Hypothalamus (tissue), 51 donors: ENCODE data around the gene KCNJ9.
"Not testable (repeated sequence)": the region's sequence is repeated elsewhere in the genome, so short reads cannot be mapped to it uniquely, and the experiment has no call there.

Source experiments
- DNase-seq, 51 donors: peaks; one replicate each; lab custom pipeline; 2025; lab: John Stamatoyannopoulos, UW

The KCNJ9 gene

DNA sequence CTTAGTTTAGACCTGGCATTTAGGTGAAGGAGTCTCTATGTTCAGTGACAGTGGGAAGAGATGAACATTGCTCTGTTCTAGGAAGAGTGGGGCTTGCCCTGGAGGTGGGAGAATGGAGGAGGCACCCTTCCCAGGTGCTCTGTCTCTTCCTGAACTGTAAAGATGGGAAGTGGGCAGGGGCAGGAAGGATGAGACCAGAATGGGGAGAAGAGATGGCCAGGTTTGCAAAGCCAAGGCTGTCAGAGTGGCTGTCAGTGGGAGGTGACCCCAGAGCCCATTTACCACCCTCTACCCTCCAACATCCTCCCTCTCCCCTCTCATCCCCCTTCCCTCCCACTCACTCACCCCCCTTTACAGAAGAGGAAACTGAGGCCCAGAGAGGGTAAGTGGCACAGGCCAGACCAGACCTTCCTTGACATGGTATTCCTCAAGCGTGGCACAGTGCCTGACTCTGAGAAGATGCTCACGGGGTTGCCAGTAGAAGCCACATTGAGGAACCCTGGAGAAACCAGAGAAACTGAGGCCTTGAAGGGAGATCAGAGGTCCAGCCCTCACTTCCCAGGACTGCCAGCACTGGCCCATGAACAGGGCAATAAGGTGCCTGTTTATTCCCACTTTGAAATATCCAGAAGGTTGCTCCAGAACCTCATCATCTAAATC lies 18.5 kb downstream of the KCNJ9 start:
- DNase-seq = no peak

DNA sequence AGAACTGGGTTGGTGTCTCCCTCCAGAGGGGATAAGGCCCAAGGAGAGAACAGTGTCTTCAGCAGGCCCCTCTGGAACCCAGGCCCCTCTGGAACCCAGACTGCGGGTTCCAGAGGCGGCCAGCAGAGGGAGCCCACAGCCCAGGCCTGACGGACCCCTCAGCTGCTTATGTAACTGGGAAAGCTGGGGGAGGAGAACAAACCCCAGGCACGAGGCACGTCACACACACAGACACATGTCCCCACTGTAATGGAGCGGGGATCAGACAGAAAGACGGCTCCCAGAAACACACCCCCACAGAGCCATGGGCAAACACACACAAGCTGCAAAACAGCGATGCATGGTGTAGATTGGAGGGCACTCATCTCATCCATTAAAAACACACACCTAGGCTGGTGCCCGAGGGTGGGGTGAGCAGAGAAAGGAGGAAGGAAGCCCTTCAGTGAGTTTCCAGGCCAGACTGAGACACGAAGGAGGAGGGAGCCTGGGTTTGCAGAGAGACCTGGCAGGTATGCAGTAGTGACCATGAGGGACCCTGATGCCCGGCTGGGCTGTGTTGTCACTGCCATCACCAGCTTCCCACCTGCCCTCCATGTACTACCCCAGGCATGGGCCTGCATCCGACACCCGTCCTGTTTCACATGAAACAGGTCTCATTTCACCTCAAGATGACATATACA lies 19.8 kb downstream of the KCNJ9 start:
- peak; percentile 33 to 92 (median 81) for DNase-seq

DNA sequence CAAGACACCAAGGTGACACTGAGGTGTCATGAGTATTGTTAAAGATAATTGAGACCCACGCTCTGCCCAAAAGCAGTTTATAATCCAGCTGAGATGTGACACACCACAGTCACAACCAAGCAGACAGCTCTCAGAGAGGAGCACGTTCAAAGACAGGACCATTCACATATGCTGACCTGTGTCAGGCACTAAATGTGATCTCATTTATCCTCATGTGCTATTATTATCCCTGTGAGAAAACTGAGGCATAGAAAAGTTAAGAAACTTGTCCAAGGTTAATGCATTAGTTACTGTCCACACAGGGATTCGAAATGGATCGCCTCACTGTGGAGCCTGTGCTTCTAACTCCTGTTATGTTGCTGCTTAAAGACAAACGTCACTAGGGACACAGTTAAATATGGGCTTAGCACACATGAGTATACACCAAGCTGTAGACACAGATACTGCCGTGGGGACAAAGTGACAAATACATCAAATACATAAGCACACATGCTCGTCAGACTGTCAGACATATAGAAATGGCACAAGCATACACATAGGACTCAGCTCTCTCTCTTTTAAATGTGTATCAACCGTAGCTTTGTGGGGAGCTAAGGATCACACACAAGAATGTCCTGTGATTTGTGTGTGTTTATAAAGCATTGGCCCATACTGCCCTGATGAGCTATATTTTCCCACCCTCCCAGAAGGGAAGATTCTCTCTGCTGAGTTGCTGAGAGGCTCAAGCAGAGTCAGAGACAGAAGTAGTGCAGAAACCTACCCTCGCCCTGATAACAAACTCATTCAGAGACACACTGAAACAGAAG lies 20.6 kb downstream of the KCNJ9 start:
- DNase-seq = peak in 1 of 51 donors; percentile 20

DNA sequence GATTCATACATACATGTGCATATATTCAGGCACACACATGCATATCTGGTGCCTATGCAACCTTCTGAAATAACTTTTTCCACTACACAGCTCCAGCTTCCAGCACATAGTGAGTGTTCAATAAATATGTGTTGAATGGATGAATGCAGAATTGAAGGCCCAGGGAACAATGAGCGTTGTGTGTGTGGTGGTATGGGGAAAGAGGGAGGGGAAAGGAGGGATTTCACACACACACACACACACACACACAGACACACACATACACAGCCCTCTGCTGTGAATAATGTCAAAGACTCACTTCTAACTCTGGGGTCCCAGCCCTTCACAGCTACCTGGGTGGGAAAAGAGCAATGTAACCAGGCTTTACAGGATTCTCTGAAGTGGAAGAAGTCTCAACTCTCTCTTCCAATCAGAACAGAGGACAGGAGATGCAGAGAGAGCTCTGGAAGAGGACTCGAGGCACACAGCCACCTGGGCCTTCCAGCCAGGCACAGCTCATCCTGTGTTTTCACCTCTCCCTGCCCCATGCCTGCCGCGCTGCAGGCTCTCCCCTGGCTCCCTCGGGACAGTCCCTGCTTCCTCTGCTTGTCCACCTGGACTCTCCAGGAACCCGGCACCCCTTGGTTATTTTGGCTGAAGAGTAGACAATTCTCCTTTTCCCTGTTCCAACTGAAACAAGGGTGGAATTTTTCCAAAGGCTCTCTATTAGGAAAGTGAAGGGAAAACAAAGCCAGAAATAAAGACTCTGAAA lies 22.5 kb downstream of the KCNJ9 start:
- peak in 8 of 51 donors; percentile 17 to 45 (median 33) for DNase-seq

DNA sequence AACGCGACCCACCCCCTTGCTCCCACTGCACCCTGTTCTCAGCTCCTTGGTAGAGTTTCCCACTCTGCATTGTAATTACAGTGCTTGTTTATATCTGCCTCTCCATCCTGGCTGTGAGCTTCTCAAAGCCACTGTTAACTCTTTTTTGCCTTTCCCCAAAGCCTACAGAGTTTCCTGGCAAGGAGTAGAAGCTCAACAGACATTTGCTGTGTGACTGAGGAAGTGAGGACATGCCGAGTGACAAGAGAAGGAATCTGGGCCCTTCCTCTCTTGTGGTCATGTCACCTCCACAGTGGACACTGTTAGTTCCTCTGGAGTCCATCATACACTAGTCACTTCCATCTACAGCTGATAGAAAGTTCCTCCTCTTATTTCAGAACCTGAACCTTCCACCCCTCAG lies 23.1 kb downstream of the KCNJ9 start:
- DNase-seq = peak in 2 of 51 donors; percentile 19 to 25

DNA sequence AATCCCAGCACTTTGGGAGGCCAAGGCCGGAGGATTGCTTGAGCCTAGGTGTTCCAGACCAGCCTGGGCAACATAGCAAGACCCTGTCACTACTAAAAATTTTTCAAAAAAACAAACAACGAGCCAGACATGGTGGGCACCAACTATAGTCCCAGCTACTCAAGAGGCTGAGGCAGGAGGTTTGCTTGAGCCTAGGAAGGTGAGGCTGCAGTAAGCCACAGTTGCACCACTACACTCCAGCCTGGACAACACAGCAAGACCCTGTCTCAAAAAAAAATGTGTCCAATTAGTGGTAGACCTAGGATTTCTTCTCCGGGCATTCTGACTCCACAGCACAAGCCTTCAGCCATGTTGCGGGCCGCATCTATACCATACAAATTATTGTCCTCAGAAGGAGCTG lies 23.8 kb downstream of the KCNJ9 start:
- DNase-seq = no peak

DNA sequence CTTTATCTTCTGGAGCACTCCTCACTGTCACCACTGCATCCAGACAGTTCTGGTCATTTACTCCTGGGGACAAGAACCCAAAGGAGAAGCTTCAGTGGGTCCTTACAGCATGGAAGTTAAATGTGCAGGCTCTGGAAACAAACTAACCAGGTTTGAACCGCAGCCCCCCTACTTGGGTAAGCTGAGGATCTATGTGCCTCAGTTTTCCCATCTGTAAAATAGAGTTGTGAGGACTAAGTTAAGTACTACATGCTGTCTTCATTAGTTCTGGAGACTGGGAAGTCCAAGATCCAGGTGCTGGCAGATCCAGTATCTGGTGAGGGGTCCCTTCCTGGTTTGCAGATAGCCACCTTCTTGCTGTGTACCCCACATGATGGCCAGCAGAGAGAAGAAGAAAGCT lies 26.2 kb downstream of the KCNJ9 start:
- no peak for DNase-seq

DNA sequence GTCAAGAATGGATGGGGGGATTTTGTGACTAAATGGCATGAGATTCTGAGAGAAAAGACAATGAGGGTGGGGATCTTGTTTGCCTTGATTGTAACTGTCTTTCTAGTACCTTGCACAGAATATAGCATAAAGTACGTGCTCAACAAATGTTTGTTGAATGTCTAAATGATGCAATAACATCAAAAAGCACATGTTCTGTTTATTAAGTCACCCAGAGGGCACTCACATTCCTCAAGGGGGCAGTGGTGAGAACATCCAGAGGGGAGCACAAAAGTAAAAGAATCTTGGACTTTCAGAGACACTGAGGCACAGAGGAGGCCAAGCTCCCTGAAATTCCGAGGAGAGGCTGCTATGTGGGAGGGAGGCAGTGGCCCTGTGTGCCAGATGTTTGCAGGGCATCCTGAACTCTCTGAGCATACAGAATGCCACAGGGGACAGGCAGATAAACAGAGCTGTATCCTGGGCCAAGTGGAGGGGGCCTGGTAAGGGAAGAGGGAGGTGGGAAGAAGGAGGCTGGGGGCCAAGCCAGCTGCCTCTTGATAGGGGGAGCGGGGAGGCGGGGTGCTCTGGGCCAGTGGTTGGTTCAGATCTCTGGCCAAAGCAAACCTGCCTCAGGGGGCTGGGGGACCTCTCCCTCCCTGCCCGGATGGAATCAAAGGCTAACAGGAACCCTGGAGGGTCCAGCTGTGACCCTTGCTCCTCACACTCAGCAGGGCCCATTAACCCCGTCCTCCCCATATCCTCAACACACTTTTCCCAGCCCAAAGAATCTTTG lies 27.7 kb downstream of the KCNJ9 start:
- DNase-seq = peak in 7 of 51 donors; percentile 14 to 41 (median 23)

DNA sequence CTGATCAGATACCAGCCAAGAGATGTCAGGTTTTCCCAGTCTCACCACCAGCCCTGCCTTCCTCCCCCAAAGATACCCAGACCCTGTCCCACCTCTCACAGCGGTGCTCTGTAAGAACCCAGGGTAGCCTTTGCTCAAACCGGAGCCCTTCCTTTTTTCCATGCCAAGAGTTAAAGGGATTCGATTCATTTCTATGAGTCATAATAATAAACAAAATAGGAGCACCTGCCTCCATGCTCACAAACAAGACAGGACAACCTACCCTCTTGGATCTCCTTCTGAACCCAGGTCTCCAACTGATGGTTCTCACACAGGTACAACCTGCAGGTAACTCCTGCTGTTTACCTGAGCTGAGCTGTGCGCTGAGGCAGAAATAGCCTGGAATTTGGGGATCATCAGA lies 28.3 kb downstream of the KCNJ9 start:
- no peak for DNase-seq

DNA sequence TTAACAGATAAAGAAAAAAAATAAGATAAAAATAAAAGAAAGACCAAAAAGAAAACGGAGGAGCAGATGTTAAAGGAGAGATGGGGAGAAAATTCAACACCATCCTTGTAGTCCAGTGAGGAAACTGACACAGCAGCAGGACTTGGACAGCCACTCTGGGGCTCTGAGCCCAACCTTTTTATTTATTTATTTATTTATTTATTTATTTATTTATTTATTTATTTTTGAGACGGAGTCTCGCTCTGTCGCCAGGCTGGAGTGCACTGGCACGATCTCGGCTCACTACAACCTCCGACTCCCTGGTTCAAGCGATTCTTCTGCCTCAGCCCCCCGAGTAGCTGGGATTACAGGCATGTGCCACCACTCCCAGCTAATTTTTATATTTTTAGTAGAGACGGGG lies 30.1 kb downstream of the KCNJ9 start:
- DNase-seq = not testable (repeated sequence)

DNA sequence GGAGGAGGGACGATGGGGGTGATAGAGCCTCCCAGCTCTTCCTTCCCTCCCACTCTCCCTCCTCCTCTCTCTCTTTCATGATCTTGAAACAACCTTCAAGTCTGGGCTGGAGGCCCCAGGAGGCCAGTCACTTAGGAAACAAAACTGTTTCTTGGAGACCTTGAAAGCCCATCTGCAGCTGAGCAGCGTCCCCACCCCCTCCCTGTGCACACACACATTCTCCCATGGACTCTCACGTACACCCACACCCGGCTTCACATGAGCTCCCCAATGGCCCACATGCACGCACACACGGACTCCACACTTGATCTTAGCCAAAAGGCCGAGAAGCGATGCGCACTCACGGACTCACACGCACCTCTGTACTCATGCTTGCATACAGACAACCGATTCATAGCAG lies 31.0 kb downstream of the KCNJ9 start:
- peak in 8 of 51 donors; percentile 10 to 39 (median 28) for DNase-seq

DNA sequence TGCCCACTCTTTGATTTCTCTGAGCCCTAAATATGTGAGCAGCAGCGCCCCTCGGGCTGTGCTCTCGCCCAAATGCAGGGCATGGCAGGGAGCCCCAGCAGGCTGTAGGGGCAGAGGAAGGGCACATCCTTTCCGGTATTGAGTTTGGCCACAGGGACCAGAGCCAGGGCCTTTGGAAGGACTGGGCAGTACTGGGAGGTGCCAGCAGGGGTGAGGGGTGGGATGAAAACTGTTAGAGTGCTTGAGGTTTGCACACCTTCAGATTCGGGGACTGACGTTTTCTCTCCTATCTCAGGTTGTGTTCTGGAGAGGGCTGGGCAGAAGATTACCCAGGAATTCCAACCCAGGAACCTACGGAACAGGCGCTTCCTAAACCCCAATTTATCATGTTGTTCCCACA lies 32.1 kb downstream of the KCNJ9 start:
- DNase-seq = peak in 2 of 51 donors; percentile 14 to 41

DNA sequence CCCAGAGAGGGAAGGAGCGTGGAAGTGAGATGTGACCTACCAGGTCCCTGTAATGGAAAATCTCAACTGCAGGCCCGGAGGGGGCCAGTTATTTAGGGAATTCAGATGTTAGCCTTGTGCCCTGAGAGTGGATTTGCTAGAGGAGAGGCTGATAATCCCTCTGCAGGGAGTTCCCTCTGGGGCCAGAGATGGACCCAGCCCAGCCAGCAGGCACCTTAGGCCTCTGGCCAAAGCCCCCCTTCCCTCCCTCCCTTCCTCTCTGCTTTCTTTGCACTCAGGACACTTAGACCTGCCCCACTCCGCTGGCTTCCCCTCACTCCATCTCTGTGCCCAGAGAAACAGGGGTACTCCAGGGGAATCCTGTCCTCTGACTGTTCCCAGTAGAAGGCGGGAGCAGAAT lies 32.7 kb downstream of the KCNJ9 start:
- peak in 26 of 51 donors; percentile 17 to 74 (median 46) for DNase-seq

DNA sequence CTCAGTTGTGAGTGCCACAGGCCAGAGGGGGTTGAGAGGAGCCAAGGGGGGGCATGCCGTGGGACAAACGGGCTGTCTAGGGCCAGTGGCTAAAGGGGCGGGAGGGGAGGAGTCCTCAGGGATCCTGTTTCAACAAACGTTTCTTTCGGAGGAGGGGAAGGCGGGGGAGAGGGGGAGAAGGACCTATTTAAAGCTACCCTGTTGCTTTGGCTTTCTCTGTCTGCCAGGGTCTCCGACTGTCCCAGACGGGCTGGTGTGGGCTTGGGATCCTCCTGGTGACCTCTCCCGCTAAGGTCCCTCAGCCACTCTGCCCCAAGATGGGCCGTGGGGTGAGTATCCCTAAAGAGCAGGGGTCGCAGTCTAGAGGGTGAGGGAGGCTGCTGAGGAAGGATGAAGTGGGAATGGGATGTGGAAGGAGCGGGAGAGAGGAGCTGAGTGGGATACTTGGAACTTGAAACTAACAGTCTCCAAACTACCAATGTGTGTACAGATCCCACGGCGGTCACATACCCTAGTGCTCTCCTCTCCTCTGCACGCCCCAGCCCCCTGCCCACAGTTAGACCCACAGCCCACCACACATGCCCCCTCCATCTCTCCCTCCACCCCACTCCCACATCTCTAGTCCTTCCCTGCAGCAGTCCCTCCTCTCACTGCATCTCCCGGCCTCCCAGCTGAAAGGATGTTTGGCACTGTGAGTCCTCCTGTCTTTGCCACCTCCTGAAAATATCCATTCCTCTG lies 34.4 kb downstream of the KCNJ9 start, which contains the start of gene ATP1A2:
ATP1A2 (plus strand) TSS at position 215 of the 738 bp plus-strand sequence; CDS start at position 318, 103 bp downstream.
- peak in 21 of 51 donors; percentile 14 to 76 (median 49) for DNase-seq

DNA sequence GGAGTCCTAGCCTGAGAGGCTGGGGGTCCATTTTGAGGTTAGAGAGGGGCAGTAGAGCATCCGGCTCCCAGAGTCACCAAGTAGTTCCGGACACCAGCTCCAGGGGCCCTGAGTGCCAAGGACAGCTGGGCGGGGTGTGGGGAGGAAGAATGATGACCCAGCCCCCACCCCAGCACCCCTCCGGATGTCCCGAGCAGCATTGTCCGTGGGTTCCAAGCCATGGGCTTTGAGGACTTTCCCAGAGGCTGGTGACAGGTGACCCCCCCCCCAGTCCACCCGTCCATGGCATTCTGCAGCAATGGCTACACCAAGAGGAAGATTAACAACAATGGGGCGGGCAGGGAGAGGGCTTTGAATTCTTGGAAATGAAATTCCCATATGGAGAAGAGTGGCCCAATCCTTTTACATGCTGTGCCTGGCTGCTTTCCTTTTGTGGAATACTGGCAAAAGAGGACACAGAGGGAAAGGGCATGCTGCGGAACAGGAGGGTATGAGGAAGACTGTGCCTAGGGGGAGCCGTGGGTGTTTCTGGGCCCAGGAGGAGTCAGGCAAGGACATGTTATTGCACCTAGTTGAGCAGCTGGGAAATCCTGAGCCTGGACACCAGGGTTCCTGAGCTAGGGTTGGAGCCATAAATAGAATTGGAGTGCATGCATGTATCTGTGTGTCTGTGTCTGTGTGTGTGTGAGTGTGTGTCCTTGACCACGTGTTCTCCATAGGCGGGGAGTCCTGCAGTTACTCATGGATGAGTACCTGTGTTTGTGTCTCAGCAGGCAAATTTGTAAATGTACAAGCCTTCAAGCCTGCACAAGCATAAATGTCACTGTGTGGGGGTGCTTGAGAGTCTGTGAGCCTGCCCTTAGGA lies 35.2 kb downstream of the KCNJ9 start:
- peak in 4 of 51 donors; percentile 23 to 57 (median 36) for DNase-seq

DNA sequence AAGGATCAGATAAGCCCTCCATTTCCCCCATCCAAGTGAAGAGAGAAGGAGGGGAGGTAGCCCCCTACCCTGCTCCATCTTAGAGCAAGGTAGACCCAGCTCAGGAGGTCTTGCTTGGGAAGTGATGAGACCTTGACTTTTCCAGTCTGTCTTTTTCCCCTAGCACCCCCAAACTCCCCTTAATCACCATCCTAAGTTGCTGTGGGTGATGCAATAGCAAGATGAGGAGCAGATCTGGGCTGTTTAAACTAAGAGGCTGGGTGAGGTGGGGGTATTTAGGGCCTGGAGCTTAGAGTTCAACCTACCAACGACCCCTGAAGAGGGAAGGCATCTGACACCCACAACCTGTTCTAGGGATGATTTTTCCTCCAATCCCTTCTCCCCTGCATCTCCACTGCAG lies 36.0 kb downstream of the KCNJ9 start:
- DNase-seq = no peak

DNA sequence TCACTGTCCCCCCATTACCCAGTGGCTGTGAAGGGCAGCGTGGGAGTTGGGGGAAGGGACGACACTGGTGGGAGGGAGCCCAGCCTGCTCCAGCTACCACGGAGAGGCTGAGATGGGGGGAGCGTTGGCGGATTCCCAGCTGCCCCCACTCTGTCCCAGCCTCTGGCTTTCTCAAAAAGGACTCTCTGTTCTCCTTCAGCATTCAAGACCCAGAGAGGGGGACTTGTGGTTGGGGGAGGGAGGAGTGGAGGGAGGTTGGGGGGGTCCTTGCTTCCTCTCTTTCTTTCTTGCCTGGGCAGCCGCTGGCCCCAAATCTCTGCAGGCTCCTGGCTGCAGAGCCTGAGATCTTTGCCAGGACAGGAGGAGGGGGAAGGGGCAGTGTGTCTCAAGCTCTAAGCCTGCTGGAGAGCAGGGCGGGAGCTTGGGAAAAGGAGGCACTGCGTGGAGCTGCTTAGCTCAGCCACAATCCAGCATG lies 36.4 kb downstream of the KCNJ9 start:
- DNase-seq = peak in 46 of 51 donors; percentile 27 to 99 (median 80)

DNA sequence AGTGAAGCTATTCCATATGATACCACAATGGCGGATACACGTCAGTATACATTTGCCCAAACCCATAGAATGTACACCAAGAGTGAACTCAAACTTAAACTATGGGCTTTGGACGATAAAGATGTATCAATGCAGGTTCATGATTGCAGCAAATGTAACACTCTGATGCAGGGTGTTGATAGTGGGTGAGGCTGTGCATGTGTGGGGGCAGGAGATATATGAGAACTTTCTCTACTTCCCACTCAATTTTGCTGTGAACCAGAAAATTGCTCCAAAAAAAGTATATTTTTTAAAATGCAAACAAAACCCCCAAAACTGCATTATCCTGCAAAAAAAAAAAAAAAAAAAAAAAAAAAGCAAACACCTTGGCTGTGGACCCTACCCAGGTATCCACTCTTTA lies 37.6 kb downstream of the KCNJ9 start:
- no peak for DNase-seq
